ENCODE results near the gene TRPM5.

DNA sequence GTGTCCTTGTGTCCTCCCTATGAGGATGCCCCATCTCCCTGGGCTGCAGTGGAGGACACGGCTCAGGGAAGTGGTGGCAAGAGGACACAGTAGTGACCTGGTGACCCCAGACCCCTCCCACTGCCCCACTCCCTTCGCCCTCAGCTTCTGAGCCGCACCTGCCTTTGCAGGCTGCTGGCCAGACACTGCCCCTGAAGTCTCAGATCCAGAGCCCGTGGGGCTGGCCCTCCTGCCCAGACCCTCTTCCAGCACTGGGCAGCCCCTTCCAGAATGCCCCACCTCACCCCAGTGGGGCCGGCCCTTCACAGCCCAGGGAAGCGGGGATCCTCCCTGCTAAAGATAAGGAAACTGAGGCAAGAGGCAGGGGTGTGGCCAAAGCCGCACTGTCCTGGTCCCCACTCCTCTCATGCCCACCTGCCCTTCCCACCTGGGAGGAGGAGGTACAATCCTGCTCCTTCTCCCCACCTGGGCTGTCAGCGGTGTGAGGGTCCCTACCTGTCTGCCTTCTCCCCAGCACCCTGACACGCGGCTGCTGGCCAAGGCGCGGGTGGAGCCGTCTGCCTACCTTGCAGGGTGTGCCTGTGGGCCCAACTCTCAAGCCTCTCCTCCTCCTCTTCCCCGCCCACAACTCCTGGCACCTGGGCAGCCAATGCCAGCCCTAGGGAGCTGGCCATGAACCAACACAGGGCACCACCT is 17.3 kb downstream of the TRPM5 start:
- TF ChIP-seq, protein P1, sequence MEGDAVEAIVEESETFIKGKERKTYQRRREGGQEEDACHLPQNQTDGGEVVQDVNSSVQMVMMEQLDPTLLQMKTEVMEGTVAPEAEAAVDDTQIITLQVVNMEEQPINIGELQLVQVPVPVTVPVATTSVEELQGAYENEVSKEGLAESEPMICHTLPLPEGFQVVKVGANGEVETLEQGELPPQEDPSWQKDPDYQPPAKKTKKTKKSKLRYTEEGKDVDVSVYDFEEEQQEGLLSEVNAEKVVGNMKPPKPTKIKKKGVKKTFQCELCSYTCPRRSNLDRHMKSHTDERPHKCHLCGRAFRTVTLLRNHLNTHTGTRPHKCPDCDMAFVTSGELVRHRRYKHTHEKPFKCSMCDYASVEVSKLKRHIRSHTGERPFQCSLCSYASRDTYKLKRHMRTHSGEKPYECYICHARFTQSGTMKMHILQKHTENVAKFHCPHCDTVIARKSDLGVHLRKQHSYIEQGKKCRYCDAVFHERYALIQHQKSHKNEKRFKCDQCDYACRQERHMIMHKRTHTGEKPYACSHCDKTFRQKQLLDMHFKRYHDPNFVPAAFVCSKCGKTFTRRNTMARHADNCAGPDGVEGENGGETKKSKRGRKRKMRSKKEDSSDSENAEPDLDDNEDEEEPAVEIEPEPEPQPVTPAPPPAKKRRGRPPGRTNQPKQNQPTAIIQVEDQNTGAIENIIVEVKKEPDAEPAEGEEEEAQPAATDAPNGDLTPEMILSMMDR (conservative IDR thresholded peaks at IDR 0.05; ENCODE audit: low read depth, low read length), result no peak
- TF ChIP-seq EZH2 (IDR thresholded peaks at IDR 0.05; ENCODE audit: borderline replicate concordance, low read depth, low read length, poor library complexity, severe bottlenecking), result no peak
